Coronary artery (tissue), 2 donors: ENCODE data around the gene AKT1.
"Not testable (repeated sequence)": the region's sequence is repeated elsewhere in the genome, so short reads cannot be mapped to it uniquely, and the experiment has no call there.

ENCODE experiments used
- DNase-seq: peaks from one replicate; pipeline ENCODE4 v3.0.0-alpha.2; 2017; ENCODE audit warnings: low spot score
- H3K27ac ChIP-seq, 2 donors: fragments of 200-600 bp; sonication (generic); one replicate each; pipeline ENCODE4 v1.5.1; 2016 to 2019
- H3K4me3 ChIP-seq: fragments of 200-600 bp; sonication (generic); 2 replicates; pipeline ENCODE4 v1.5.1; 2016; ENCODE audit warnings: mild to moderate bottlenecking, moderate library complexity
- TF ChIP-seq, protein P1 (sequence below): fragments of 200-600 bp; sonication (generic); IDR thresholded peaks from one replicate; pipeline ENCODE4 v1.5.1; 2019; ENCODE audit warnings: antibody characterized with exemption

The AKT1 gene

DNA sequence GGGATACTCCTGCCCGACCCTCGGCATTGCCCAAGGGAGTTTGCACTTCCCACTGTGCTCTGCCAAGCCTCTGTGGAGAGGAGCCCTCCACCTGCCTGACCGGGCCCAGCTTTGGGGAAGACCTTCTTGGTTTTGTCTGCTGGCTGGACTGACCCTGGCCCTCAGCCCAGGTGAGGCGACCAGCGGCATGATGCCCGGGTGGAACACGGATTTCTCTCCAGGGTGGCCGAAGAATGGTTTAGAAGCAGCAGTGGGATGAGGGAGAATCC, 21.0 kb upstream of the AKT1 start:
- peak overlapping the region; percentile 97 for H3K4me3 ChIP-seq
- TF ChIP-seq, protein P1, sequence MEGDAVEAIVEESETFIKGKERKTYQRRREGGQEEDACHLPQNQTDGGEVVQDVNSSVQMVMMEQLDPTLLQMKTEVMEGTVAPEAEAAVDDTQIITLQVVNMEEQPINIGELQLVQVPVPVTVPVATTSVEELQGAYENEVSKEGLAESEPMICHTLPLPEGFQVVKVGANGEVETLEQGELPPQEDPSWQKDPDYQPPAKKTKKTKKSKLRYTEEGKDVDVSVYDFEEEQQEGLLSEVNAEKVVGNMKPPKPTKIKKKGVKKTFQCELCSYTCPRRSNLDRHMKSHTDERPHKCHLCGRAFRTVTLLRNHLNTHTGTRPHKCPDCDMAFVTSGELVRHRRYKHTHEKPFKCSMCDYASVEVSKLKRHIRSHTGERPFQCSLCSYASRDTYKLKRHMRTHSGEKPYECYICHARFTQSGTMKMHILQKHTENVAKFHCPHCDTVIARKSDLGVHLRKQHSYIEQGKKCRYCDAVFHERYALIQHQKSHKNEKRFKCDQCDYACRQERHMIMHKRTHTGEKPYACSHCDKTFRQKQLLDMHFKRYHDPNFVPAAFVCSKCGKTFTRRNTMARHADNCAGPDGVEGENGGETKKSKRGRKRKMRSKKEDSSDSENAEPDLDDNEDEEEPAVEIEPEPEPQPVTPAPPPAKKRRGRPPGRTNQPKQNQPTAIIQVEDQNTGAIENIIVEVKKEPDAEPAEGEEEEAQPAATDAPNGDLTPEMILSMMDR: no peak
- no peak for DNase-seq
- peak overlapping the region; percentile 80 to 86 for H3K27ac ChIP-seq

- DNase-seq: not testable (repeated sequence)
- peak overlapping the region; percentile 97 for H3K4me3 ChIP-seq
- H3K27ac ChIP-seq: peak overlapping the region; percentile 80 to 86
Measured at GRCh38 chr14:104814701-104815100, 19.2 kb upstream of the AKT1 start.

DNA sequence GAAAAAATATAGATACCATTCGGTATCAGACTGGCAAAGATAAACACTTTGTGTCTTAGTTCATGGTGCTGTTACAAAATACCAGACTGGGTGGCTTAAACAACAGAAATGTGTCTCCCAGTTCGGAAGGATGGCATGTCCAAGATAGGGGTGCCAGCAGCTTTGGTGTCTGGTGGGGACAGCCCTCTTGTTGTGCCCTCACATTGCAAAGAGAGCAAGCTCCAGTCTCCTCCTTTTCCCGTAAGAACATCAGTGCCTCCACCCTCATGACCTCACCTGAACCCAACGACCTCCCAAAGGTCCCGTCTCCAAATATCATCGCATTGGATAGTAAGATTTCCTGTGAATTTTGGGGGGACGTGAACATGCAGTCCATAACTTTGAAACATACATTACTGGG, 17.7 kb upstream of the AKT1 start:
- DNase-seq: no peak
- no peak overlapping the region for H3K27ac ChIP-seq
- TF ChIP-seq, protein P1: no peak
- no peak overlapping the region for H3K4me3 ChIP-seq

- TF ChIP-seq, protein P1: no peak
- no peak overlapping the region for H3K27ac ChIP-seq
- no peak for DNase-seq
Measured at GRCh38 chr14:104810316-104810715, 14.8 kb upstream of the AKT1 start.

DNA sequence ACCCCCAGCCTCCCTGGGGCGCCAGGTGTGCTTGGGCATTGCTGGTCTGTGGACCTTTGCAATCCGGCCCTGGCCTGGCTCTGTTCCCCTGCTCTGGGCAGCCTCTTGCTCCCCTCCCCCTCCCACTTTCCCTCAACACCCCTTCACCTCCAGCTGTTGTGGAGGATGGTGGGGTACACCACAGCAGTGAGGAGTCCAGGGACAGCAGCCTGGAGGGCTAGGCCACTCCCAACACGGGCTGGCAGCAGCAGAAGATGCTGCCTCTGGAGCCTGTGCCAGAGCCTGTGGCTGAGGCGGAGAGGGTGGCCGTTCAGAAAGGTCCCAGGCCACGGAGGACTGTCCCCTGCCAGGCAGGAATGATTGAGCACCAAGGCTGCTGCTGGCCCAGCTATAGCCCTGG, 12.9 kb upstream of the AKT1 start:
- H3K27ac ChIP-seq: no peak overlapping the region
- no peak overlapping the region for H3K4me3 ChIP-seq
- TF ChIP-seq, protein P1: no peak
- no peak for DNase-seq

More at GRCh38 chr14:104810316-104810715, 14.8 kb upstream of the AKT1 start:
- no peak overlapping the region for H3K4me3 ChIP-seq

DNA sequence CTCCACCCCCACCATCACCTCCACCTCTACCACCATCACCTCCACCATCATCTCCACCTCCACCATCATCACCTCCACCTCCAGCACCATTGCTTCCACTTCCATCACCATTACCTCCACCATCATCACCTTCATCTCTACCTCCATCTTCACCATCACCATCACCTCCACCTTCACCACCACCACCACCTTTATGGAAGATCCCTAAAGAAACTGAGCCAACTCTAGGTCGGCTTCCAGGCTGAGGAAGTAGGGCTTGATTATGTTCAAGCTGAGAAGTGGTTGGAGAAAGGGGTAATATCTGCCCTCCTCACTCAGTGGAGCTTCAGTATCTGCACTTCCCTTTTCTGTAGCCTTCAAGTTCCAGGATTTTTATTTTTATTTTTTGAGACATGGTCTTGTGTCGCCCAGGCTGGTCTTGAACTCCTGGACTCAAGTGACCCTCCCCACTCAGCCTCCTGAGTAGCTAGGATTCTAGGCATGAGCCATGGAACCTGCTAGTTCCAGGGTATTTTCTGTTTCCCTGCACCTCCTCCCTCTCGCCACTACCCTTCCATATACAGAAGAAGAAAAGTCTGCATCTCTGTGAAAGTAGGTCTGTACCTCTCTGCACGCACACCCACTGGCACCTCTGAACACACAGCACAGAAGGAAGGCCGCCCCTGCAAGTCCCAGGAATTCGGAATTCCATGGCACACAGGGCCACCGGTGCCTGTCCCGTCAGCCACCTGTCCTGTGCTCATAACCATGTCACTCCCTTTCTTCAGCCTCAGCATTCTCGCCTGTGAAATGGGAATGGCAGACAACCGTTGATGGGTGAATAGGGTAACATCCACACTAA, 11.3 kb upstream of the AKT1 start:
- TF ChIP-seq, protein P1: no peak
- no peak for DNase-seq
- Histone ChIP-seq H3K27ac (no peak overlapping the region), H3K4me3 (no peak overlapping the region)

DNA sequence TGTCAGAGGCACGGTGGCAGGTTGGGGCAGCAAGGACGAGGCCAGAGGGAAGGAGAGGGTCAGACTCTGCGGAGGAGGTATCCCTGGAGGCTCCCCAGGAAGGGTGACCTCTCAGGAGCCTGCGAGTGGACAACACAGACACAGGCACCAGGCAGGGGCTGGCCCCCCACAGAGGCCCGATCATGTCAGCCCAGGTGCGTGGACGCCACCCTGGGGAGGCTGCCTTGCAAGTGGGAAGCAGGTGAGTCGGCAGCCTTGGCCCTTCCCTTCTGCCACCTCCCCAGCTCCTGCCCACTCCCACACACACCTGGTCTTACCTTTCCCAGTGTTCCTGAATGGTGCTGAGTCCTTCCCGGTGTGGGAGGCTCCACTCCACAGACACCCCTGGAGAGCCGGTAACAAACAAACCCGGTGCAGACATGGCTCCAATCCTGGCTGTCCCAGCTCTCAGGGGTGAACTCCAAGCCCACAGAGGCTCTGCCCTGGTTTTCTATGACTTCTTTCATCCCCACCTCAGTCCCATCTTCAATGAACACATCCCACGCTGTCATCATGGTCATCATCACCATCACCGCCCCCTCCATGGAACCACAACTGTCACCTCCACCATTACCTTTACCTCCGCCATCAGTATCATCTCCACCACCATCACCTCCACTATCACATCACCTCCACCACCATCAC, 10.5 kb upstream of the AKT1 start:
- DNase-seq: no peak
- TF ChIP-seq, protein P1: no peak
- Histone ChIP-seq H3K4me3 (no peak overlapping the region), H3K27ac (no peak overlapping the region)
